NCI-H2171 treated with DMSO at 0.1 percent for 48 hours (cell line): ENCODE data around the gene CAPZB.

Experiments
- DNase-seq: peaks from one replicate; lab custom pipeline; 2025; lab: John Stamatoyannopoulos, UW

The CAPZB gene

DNA sequence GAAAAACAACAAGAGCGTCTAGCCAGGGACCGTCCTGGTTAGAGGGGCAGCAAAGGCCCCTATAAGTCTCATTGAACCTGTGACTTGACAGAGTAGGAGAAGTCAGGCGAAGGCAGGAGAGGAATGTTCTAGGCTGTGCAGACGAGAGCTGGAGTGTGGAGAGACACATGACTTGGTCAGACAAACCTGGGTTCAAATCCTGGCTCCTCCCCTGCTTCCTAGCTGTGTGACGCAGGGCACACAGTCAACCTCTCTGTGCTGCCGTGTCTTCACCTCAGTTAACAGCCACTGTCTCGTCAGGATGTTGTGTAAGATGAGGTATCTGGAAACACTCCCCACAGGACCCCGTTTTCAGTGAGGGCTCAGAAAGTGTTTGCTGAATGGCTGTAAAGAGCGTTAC lies 157.6 kb downstream of the CAPZB start:
- no peak for DNase-seq

DNA sequence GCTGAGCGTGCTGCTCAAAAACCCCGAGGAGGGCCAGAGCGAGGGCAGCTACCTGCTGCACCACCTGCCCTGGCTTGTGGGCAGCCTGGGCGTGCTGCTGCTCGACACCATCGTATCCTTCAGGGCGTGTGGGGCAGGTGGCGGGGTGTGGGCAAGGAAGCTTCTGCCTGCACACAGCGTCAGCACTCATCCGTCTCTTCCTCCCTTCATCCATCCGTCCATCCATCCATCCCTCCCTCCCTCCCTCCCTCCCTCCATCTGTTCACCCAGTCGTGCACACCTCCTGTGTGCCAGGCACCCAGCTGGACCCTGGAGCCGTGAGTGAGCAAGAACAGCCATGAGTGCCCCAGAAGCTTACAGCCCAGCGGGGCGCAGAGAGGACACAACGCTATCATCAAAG lies 158.0 kb downstream of the CAPZB start:
- peak; percentile 27 for DNase-seq

DNA sequence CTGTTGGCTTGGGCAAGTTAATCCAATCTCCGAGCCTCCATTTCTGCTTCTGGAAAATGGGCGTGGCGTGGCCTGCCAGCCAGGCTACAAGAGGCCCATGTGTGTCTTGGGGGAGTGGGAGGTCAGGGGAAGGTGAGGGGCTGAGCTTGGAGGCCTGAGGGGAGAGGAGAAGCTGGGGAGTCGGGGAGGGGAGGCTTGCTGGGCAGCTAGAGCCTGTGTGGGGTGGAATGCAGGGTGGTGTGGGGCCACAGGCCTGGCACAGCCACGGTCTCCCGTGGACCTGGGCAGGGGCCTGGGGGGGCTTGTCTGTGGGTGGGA lies 158.6 kb downstream of the CAPZB start:
- DNase-seq = no peak

DNA sequence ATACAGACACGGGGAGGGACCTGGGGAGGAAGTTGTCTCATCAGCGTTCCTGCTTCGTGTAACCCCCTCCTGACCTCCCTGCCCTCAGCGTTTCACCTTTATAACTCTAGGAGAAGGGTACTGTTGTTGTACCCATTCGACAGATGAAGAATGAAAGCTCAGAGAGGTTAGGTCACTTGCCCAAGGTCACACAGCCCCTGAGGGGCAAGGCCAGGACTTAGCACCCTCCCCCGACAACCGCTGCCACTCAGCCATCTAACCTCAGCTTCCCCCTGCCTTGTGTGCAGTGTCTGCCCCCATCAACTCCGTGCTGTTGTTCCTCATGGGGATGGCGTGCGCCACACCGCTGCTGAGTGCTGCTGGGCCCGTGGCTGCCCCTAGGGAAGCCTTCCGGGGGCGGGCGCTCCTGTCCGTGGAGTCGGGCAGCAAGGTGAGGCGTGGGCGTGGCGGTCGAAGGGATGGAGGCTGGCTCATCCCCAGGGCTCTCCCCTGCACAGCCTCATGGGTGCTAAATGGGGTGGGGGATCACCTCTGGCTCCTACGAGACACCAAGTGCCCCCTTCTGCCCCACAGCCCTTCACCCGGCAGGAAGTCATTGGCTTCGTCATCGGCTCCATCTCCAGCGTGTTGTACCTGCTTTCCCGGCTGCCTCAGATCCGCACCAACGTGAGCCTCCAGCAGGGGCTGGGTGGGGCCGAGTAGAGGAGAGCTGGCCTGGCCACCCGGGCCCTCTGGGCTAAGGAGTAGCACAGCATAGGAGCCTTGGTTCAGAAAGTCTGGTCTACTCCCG lies 159.2 kb downstream of the CAPZB start:
- DNase-seq = no peak

DNA sequence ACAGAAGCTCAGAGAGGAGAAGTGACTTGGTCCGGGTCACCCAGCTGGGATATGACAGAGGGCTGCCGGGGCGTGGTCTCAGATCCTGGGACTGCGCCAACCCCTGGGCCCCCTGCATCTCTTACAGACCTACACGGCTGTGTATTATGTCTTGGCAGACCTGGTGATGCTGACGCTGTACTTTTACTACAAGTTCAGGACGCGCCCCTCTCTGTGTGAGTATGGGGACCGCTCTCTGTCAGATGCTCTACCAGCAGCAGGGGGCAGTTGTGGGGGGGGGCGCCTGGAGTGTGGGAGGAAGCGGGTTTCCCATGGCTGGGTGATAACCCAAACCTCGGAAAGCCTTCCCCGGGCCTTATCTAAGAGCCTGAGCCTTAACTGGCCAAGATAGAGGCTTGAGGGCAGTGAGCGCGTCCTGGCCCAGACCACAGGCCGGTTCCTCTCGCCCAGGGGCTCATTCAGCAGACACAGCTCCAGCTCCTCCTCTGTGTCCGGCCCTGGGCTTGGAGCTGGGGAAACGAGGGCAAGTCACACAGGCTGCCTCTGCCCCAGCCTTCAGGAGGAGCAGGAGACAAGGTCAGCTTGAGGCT lies 159.9 kb downstream of the CAPZB start:
- DNase-seq = no peak

DNA sequence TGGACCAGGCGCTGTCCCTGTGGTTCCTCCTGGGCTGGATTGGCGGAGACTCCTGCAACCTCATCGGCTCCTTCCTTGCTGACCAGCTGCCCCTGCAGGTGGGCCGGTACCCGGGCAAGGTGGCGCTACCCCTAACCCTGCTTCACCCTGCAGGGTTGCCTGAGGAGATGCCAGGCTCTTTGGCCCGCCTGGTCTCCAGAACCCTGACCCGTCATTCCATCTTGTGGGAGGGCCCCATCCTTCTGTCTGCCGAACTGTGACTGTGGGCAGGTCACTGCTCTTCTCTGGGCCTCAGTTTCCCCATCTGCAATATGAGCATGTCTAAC lies 160.7 kb downstream of the CAPZB start:
- DNase-seq = no peak

DNA sequence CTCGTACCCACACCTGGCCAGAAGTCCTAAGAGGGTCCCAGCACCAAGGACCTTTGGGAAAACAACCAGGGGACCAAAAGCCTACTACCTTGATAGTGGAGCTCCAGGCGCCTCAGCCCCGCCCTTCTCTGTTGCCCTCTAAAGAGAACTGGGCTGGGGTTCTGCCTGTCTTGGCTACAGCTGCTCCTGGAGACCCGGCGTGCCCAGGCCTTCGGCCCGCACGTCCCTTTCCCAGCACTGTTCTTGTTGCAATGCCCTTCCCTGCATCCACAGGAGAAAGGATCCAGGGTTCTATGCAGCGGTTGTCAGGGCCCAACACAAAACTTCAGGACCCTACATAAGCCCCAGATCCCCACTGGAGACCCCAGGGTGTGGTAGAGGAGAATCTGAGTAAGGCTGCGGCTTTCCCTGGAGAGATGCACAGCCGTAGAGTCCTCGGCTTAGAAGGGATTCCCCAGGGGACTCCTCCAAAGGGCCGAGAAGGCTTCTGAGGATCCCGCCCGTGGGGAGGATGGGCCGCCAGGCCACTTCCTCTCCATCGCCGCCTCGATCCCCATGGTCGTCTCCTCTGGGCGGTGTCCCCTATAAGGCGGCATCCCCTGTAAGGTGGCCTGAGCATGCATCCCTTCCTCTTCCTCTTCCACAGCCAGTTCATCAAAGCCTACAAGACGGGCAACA lies 161.2 kb downstream of the CAPZB start:
- no peak for DNase-seq

DNA sequence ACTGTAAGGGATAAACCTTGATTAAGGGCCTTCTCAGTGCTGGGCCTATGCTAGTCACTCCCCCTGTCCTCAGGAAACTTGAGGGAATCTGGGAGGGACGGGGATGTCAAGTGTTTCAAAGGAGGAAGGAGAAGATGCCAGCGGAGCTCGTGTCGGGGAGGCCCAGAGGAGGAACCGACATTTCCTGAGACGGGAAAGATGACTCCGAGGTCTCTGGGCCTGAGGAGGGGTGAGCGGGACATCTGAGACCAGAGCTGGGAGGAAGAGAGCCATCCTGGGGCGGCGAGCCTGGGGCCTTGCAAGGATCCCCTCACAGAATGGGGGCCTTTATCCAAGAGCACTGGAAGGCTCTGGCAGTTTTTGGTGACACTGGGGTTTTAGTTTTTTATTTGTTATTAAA lies 162.9 kb downstream of the CAPZB start:
- no peak for DNase-seq

DNA sequence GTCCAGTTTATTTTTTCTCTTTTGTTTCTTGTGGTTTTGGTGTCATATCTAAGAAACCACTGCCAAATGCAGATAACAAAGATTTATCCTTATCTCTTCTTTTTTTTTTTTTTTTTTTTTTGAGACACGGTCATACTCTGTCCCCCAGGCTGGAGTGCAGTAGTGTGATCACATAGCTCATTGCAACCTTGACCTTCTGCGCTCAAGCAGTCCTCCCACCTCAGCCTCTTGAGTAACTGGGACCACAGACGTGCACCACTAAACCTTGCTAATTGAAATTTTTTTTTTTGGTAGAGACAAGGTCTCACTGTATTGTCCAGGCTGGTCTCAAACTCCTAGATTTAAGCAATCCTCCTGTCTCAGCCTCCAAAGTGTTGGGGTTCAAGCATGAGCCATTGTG lies 164.3 kb downstream of the CAPZB start:
- no peak for DNase-seq

DNA sequence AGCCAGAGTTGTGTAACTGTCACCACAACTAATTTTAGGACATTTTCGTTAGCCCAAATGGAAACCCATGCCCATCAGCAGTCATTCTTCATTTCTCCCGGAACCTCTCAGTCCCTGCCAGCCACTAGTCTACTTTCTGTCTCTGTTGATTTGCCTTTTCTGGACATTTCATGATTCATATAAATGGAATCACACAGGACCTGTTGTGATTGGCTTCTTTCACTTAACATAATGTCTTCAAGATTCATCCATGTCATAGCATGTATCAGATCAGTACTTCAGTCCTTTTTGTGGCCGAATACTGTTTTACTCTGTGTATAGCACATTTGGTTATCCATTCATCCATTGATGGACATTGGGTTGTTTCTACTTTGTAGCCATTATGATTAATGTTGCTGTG lies 166.1 kb downstream of the CAPZB start:
- no peak for DNase-seq

DNA sequence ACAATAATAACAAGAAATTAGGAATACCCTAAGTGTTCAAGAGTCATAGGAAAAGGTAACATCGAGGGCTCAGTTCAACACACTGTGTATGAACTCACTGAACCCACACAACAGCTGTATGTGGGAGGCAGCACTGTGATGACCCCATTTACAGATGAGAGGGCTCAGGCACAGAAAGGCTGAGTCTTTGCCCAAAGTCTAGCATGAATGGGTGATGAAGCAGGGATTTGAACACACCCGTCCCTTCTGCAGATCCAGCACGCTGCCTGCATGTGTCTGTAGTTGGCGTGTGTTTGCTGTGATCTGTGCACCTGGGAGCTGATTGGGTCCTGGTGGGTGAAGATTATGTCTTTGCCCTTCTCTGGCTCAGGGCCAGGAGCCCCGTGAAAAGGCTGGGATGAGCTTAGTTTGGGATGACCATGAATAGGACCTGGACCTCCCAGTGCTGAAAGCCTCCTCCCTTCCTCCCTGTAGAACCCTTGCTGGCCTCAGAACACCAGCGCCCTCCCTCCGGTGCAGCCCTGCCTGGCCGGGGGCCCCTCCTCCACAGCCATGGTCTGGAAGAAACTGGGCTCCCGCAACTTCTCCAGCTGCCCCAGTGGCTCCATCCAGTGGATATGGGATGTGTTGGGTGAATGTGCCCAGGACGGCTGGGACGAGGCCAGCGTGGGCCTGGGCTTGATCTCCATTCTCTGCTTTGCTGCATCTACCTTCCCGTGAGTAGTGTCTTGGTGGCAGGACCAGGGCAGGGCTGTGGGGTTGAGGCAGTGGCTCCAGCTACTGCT lies 168.0 kb downstream of the CAPZB start:
- DNase-seq = no peak

DNA sequence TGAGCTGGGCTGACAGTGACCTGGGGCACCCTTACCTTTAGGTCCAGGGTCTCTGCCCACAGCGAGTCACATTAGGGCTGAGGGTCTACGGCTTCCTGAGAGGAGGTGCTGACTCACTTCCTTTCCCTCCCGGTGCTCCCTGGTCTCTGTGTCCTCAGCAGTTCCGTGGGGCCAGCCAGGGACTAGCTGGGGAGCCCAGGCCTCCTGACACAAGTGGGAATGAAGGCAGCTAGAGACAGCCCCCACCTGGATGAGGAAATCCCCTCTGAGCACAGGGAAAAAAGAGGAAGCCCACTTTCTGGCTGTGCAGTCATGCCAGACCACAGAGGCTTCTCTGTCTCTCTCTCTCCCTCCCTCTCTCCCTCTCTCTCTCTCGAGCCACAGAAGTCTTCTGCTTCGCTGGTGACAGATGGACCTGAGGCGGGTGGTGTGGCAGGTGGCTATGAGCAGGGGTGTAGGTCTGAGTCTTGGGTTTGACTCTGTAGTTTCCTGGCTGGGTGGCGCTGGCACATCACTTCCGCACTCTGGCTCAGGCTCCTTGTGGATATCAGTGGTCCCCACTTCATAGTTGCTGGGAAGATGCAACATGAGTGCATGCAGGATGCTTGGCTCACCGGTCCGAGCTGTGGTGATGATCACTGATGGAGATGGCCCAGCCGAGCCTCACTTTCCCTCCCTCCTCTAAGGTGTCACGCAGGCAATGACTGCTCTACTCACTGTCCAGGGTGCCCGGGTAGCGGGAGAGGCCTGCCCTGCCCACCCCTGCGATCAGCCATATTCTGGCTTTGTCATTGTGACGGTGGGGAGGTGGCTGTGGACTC lies 169.8 kb downstream of the CAPZB start:
- peak; percentile 87 for DNase-seq

DNA sequence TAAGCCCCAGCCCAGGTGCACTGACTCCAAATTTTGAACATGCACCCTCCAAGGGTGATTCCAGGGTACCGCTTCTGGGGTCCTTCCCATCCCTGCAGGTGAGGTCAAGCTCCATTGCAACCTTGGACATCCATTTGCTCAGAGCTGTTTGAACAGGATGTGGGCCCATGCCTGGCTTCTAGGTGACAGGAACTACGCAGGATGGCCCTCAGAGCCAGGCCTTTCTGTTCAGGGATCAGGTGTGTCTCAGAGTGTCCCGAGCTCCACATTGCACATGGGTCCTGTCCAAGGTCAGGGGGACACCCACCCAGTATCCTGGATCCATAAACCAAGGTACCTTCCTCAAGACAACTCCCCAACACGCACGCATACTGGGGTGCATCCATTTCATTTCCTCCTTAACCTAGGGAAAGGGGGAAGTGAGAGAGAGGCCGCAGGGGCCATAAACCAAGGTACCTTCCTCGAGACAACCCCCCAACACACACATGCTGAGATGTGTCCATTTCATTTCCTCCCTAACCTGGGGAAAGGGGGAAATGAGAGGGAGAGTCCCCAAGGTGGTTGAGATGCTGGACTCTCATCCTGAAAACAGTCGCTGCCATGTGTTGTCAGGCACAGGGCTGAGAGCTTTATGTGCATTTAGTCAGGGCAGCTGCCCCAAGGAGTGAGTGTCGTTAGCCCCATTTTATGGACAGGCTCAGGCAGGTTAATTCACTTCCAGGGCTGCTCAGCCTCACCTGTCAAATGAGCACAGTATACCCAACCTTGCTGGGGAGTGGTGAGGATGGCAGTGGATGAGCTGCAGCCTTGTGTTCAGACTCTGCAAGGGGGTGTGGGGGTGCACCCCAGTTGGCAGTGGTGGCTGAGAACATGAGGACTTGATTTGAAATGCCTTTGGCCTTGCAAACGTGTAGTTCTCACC lies 171.1 kb downstream of the CAPZB start:
- DNase-seq = no peak

DNA sequence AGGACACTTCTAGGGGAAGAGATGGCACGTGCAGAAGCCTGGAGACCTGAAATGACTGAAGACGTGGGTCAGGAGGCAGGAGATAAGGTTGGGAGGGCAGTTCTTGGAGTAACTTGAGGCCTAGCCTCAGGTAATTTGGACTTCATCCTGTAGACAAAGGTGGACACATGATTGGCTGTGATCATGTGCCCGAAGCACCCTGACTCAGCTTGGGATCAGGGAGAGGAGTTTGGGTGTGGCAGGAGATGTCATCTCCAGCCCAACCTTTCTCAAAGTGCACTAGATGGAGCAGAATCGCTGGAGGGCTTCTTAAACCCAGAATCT lies 171.7 kb downstream of the CAPZB start:
- DNase-seq = no peak

DNA sequence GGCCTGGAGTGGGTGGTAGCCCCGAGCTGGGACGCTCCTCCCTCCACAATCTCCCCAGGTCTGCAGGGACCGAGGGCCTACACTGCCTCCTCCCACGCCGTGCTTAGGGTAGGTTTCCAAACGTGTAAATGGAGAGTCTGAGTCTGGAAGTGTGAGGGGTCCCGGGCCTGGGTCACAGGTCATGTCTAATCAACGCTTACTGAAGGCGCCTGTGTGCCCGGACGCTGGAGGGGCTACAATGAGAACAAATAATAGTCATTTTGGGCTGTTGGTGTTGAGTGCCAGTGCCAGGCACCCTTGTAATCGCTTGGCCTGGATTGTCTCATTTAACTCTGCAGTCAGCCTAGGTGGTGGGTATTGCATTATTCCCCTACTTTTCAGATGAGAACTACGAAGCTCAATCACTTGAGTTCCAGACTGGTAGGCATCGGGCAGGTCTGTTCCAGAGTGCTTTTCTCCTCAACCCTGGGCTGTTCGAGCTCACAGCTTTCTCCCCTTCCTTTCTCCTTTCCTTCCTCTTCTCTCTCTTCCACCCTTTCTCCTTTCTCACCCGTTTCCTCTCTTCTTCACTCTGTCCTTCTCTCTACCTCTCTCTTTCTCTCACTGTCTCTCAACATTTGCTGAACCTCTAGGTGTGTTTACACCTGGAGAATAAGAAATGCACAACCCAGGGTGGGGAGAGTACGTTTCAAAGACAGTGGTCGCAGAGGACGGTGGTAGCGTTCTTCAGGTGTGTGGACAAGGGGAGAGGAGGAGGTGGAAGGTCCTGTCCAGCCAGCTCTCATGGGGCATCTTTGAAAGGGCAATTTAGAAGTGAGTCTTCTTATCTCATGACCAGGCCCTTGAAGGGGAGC lies 172.3 kb downstream of the CAPZB start:
- no peak for DNase-seq

DNA sequence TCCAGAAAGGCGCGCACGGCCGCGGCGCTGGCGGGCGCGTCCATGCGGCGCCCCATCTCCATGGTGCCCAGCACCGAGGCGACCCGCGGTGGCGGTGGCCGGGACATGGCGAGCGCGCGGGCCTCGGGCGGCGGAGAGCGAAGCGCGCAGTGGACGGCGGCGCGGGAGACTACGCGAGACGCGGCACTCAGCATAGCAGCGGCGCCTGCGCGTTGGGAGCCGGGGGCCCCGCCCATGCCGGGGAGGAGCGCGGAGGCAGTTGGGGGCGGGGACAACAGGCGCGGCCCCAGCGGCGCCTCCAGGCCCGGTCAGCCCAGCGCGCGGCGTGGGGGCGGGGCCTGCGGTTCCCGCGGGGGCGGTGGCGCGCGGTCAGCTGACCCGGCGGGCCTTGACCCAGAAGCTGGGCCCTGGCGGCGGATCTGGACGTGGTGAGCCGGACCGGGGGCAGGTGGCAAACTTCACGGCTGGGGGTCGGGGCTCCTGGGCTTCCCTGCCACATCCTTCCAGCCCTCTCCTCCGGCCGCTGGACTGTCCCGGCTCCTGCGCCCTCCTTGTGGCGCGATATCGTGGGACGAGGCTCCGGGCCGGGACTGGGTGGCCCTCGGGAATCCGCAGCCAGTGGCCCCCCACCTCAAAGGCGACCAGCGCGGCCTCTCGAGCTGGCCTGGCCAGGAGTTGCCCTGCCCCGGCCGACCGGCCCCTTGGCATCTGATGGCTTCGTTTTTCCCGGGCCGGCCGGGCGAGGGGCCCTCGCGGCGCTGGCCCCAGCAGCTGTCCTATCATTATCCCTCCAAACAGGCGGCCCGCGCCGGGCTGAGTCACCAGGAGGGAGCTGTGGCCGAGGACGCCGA lies 173.2 kb downstream of the CAPZB start, which contains the start of the genes AKR7A2 and SLC66A1:
Gene AKR7A2, minus strand, starts transcription at position 214 of the 851 bp plus-strand sequence. Its CDS starts 20 bp downstream, at position 194.
Gene SLC66A1, plus strand, starts transcription at position 396 of the 851 bp plus-strand sequence. CDS start 5,352 bp downstream, outside the sequence.
- DNase-seq = peak; percentile 78

DNA sequence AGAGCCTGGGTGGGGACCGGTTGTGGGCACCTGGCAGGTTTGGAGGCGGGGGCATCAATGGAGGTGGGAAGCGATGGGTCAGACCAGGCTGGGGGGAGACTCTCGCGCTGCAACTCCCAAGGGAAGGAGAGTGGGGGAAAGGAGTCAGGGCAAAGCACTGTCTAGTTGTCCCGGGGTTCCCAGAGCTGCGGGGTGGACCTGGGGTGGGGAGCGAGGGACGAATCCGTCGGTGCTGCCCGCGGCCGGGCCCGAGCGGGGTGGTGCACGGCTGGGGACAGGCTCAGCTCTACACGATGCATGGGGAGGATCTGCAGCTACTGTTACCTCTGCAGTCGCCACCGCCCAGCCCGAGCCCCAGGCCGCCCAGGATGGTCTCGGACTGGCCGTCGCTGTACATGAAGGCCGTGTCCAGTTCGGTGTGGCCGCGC lies 173.8 kb downstream of the CAPZB start:
- DNase-seq = no peak

DNA sequence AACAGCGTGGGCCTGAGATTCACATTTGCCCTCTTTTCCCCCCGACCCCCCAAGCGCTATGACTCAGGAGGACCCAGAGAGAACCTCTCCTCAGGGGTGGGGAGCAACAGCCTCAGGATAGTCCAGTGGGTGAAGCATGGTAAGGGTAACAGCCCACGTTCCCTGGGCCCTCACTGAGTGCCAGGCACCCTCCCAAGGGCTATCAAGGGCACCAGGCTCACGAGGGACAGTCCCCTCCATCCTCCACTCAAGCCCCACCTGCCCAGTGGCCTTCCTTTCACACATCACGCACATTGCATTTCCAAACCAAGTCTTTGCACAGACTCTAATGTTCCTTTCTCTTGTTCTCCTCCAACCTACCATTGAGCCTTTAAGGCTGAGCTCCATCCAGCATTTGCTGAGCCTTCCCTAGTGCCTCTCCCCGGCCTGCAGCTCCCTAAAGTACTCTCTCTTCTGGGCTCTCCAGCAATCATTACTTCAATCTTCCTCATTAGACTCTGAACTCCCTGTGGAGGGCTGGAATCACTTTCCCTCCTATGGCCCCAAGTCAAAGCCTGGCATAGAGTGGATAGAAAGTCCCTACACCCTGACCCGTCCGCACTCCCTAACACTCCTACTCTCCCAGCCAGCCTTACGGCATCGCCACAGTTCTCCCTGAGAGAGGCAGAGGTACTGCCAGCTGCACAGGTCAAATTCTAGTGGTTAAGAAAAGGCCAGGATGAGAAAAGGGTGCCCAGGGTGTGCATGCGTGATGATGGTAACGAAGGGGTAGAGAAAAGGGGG lies 174.4 kb downstream of the CAPZB start:
- DNase-seq = peak; percentile 24
